Loucy (cell line): ENCODE measurements around the gene SYDE2.
"Not testable (repeated sequence)": the region's sequence is repeated elsewhere in the genome, so short reads cannot be mapped to it uniquely, and the experiment has no call there.

Experiments used
- H2AFZ ChIP-seq: fragments of 200-600 bp; sonication (generic); 2 replicates; pipeline ENCODE4 v1.6.0; 2016; ENCODE audit warnings: antibody characterized with exemption, mild to moderate bottlenecking, low read length, moderate library complexity
- H3F3A ChIP-seq: fragments of 200-600 bp; 2 replicates; pipeline ENCODE4 v1.6.0; 2016; ENCODE audit warnings: antibody characterized with exemption, low read depth, mild to moderate bottlenecking
- H3K27me3 ChIP-seq: fragments of 200-600 bp; sonication (generic); 2 replicates; pipeline ENCODE4 v1.6.1; 2014; ENCODE audit warnings: low read length, mild to moderate bottlenecking; ENCODE audit not compliant: insufficient read depth, poor library complexity, severe bottlenecking
- H3K36me3 ChIP-seq: fragments of 200-600 bp; sonication (generic); 2 replicates; pipeline ENCODE4 v1.6.1; 2016; ENCODE audit warnings: low read length; ENCODE audit not compliant: insufficient read depth
- H3K4me1 ChIP-seq: fragments of 200-600 bp; sonication (generic); 2 replicates; pipeline ENCODE4 v1.5.1; 2014; ENCODE audit warnings: low read length, mild to moderate bottlenecking; ENCODE audit not compliant: insufficient read depth, poor library complexity, severe bottlenecking
- H3K4me2 ChIP-seq: fragments of 200-600 bp; sonication (generic); 2 replicates; pipeline ENCODE4 v1.6.0; 2014; ENCODE audit warnings: antibody characterized with exemption, low read length, low read depth, mild to moderate bottlenecking; ENCODE audit not compliant: poor library complexity, severe bottlenecking
- H3K4me3 ChIP-seq: fragments of 200-600 bp; sonication (generic); 2 replicates; pipeline ENCODE4 v1.5.1; 2014; ENCODE audit warnings: low read length, mild to moderate bottlenecking, mixed read lengths; ENCODE audit not compliant: poor library complexity, severe bottlenecking
- H3K79me2 ChIP-seq: fragments of 200-600 bp; sonication (generic); 2 replicates; pipeline ENCODE4 v1.6.1; 2014; ENCODE audit warnings: low read length; ENCODE audit not compliant: insufficient read depth
- H3K9ac ChIP-seq: fragments of 200-600 bp; sonication (generic); 2 replicates; pipeline ENCODE4 v1.6.0; 2014; ENCODE audit warnings: mild to moderate bottlenecking, low read depth, low read length, moderate library complexity; ENCODE audit not compliant: poor library complexity, severe bottlenecking
- H3K9me2 ChIP-seq: fragments of 200-600 bp; sonication (generic); replicated peaks from 2 replicates; pipeline ENCODE4 v1.6.1; 2016; ENCODE audit warnings: low read depth, low read length, mixed read lengths
- H3K9me3 ChIP-seq: fragments of 200-600 bp; sonication (generic); 2 replicates; pipeline ENCODE4 v1.6.1; 2014; ENCODE audit warnings: mild to moderate bottlenecking, antibody characterized with exemption, low read length, low read depth; ENCODE audit not compliant: insufficient read depth
- H4K20me1 ChIP-seq: fragments of 200-600 bp; sonication (generic); 2 replicates; pipeline ENCODE4 v1.6.0; 2014; ENCODE audit warnings: antibody characterized with exemption, low read length, mild to moderate bottlenecking; ENCODE audit not compliant: insufficient read depth, poor library complexity, severe bottlenecking
- EZH2phosphoT487 ChIP-seq: fragments of 200-600 bp; IDR thresholded peaks from 2 replicates; pipeline ENCODE4 v1.6.1; 2018; ENCODE audit warnings: antibody characterized with exemption, mild to moderate bottlenecking, moderate library complexity, borderline replicate concordance
- TF ChIP-seq, protein P1 (sequence below): fragments of 200-600 bp; sonication (generic); conservative IDR thresholded peaks from 2 replicates; pipeline ENCODE4 v1.5.1; 2014; ENCODE audit warnings: mild to moderate bottlenecking, antibody characterized with exemption, low read length

Gene SYDE2

DNA sequence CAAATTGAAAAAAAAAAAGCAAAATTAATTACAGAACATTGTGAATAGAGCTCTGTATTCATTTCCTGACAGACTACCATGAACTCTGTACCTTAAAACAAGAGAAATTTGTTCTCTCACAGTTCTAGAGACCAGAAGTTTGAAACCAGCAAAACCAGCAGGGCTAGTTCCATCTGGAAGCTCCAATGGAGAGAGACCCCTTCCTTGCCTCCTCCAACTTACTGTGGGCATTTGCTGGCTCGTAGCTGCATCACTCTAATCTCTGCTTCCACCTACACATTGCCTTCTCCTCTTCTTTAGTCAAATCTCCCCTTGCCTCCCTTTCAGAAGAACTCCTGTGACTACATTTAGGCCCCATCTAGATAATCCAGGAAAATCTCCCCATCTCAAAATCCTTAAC is 56.5 kb downstream of the SYDE2 start:
- H3K79me2 ChIP-seq, result no peaks in the 10 kb centered on the region
- no peaks in the 10 kb centered on the region for H3K27me3 ChIP-seq
- TF ChIP-seq, protein P1, sequence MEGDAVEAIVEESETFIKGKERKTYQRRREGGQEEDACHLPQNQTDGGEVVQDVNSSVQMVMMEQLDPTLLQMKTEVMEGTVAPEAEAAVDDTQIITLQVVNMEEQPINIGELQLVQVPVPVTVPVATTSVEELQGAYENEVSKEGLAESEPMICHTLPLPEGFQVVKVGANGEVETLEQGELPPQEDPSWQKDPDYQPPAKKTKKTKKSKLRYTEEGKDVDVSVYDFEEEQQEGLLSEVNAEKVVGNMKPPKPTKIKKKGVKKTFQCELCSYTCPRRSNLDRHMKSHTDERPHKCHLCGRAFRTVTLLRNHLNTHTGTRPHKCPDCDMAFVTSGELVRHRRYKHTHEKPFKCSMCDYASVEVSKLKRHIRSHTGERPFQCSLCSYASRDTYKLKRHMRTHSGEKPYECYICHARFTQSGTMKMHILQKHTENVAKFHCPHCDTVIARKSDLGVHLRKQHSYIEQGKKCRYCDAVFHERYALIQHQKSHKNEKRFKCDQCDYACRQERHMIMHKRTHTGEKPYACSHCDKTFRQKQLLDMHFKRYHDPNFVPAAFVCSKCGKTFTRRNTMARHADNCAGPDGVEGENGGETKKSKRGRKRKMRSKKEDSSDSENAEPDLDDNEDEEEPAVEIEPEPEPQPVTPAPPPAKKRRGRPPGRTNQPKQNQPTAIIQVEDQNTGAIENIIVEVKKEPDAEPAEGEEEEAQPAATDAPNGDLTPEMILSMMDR, result no peak
- no peak for TF ChIP-seq EZH2phosphoT487
- no peaks in the 10 kb centered on the region for H3K36me3 ChIP-seq
- no peaks in the 10 kb centered on the region for H4K20me1 ChIP-seq
- H3K4me1 ChIP-seq, result peaks cover 17% of the 10 kb centered on the region
- H2AFZ ChIP-seq, result no peak overlapping the region
- H3K9me3 ChIP-seq, result no peaks in the 10 kb centered on the region
- no peaks in the 10 kb centered on the region for H3F3A ChIP-seq
- H3K4me3 ChIP-seq, result no peak overlapping the region
- H3K9ac ChIP-seq, result no peak overlapping the region
- no peak overlapping the region for H3K4me2 ChIP-seq
- no peaks in the 10 kb centered on the region for H3K9me2 ChIP-seq

DNA sequence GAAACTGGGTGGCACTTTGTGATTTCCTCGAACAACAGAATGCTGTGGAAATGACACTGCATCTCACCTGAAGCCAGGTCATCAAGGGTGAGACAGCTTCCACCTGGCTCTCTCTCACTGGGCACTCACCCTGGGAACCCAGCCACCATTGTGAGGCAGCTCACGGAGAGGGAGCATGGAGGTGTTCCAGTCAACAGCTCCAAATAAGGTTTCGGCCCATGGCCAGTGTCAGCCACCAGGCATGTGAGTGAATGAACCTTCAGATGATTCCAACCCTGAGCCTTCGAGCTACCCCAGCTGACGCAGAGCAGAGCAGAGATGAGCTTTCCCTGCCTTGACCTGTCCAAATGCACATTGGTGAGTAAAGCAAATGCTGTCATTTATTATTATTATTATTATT is 58.1 kb downstream of the SYDE2 start:
- H3K9ac ChIP-seq, result no peak overlapping the region
- no peaks in the 10 kb centered on the region for H3K79me2 ChIP-seq
- H4K20me1 ChIP-seq, result no peaks in the 10 kb centered on the region
- TF ChIP-seq, protein P1, result no peak
- TF ChIP-seq EZH2phosphoT487, result no peak
- H3K9me3 ChIP-seq, result no peaks in the 10 kb centered on the region
- no peaks in the 10 kb centered on the region for H3K36me3 ChIP-seq
- H2AFZ ChIP-seq, result no peak overlapping the region
- no peaks in the 10 kb centered on the region for H3F3A ChIP-seq
- no peaks in the 10 kb centered on the region for H3K27me3 ChIP-seq
- H3K4me2 ChIP-seq, result no peak overlapping the region
- H3K4me1 ChIP-seq, result peaks cover 4% of the 10 kb centered on the region
- no peak overlapping the region for H3K4me3 ChIP-seq
- H3K9me2 ChIP-seq, result no peaks in the 10 kb centered on the region

DNA sequence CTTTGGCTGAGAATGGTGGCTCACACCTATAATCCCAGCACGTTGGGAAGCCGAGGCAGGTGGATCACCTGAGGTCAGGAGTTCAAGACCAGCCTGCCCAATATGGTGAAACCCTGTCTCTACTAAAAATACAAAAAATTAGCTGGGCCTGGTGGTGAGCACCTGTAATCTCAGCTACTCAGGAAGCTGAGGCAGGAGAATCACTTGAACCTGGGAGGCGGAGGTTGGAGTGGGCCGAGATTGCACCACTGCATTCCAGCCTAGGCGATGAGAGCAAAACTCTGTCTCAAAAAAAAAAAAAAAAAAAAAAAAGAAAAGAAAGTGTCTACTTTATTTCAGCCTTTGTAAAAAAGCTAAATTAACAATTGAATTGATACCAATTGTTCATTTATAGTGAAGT is 62.4 kb downstream of the SYDE2 start:
- not testable (repeated sequence) for H3K9me2 ChIP-seq, H3K36me3 ChIP-seq, H3K9ac ChIP-seq, H2AFZ ChIP-seq, H3K79me2 ChIP-seq, H3K27me3 ChIP-seq, H3F3A ChIP-seq, H3K9me3 ChIP-seq, H3K4me3 ChIP-seq, H3K4me1 ChIP-seq, H3K4me2 ChIP-seq, H4K20me1 ChIP-seq

DNA sequence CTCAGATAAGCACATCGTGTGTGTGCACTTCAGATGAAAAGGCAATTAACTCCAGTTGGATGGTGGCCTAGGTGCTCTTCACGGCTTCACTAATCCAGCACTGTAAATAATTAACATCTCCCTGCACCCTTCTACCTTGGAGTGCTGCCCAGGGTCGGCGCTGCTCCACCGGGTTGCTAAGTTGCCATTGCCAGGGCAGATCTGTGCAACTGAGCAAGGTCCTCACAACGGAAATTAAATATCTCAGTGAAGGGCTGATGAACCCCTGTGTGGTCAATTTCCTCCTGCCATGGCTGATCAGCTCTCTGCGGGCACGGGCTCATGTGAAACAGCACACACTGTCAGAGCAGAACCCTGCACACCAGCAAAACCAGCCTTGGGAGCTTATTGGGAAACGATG is 63.2 kb downstream of the SYDE2 start:
- H3K4me3 ChIP-seq, result no peak overlapping the region
- H3K36me3 ChIP-seq, result no peaks in the 10 kb centered on the region
- H4K20me1 ChIP-seq, result no peaks in the 10 kb centered on the region
- H3K9ac ChIP-seq, result no peak overlapping the region
- no peaks in the 10 kb centered on the region for H3F3A ChIP-seq
- no peaks in the 10 kb centered on the region for H3K9me2 ChIP-seq
- TF ChIP-seq, protein P1, result no peak
- TF ChIP-seq EZH2phosphoT487, result no peak
- no peaks in the 10 kb centered on the region for H3K4me1 ChIP-seq
- H3K79me2 ChIP-seq, result no peaks in the 10 kb centered on the region
- H3K9me3 ChIP-seq, result no peaks in the 10 kb centered on the region
- no peak overlapping the region for H2AFZ ChIP-seq
- H3K4me2 ChIP-seq, result no peak overlapping the region
- H3K27me3 ChIP-seq, result no peaks in the 10 kb centered on the region
